SU-DHL-6 (cell line): Measurements from ENCODE around the gene AXIN1.

ENCODE experiments used
- H2AFZ ChIP-seq: fragments of 200-600 bp; sonication (generic); 2 replicates; pipeline ENCODE4 v1.6.1; 2014; ENCODE audit warnings: low read depth, mild to moderate bottlenecking, moderate library complexity, mixed read lengths, antibody characterized with exemption, low read length; ENCODE audit not compliant: severe bottlenecking
- H3F3A ChIP-seq: fragments of 200-600 bp; shearing (Covaris generic); 2 replicates; pipeline ENCODE4 v1.6.0; 2016; ENCODE audit warnings: antibody characterized with exemption, mild to moderate bottlenecking; ENCODE audit not compliant: insufficient read depth
- H3K27ac ChIP-seq: fragments of 200-600 bp; sonication (generic); 2 replicates; pipeline ENCODE4 v1.5.1; 2016; ENCODE audit warnings: low read depth, mild to moderate bottlenecking, low read length, moderate library complexity, mixed read lengths
- H3K27me3 ChIP-seq: fragments of 200-600 bp; sonication (generic), shearing (Covaris generic); 2 replicates; pipeline ENCODE4 v1.6.0; 2014; ENCODE audit warnings: mild to moderate bottlenecking, low read length
- H3K36me3 ChIP-seq: fragments of 200-600 bp; sonication (generic); 2 replicates; pipeline ENCODE4 v1.6.1; 2014; ENCODE audit warnings: mild to moderate bottlenecking, low read length, mixed read lengths
- H3K4me2 ChIP-seq: fragments of 300-600, 200-600 bp; shearing (Covaris generic), sonication (generic); 2 replicates; pipeline ENCODE4 v1.6.0; 2014; ENCODE audit warnings: low read length, low read depth, mild to moderate bottlenecking; ENCODE audit not compliant: poor library complexity, severe bottlenecking
- H3K4me3 ChIP-seq: fragments of 200-600 bp; sonication (generic); 2 replicates; pipeline ENCODE4 v1.5.1; 2014; ENCODE audit warnings: antibody characterized with exemption, low read length, mild to moderate bottlenecking, mixed read lengths; ENCODE audit not compliant: insufficient read depth, poor library complexity, severe bottlenecking
- H3K79me2 ChIP-seq: fragments of 200-600 bp; sonication (generic); 2 replicates; pipeline ENCODE4 v1.6.1; 2014; ENCODE audit warnings: mild to moderate bottlenecking, low read length, moderate library complexity; ENCODE audit not compliant: insufficient read depth
- H3K9ac ChIP-seq: fragments of 200-600 bp; sonication (generic); 2 replicates; pipeline ENCODE4 v1.7.0; 2014; ENCODE audit warnings: mild to moderate bottlenecking, low read length
- H3K9me2 ChIP-seq: fragments of 200-600 bp; sonication (generic); replicated peaks from 2 replicates; pipeline ENCODE4 v1.6.1; 2014; ENCODE audit warnings: low read length; ENCODE audit not compliant: insufficient read depth
- H3K9me3 ChIP-seq: fragments of 200-600 bp; sonication (generic); 2 replicates; pipeline ENCODE4 v1.6.1; 2014; ENCODE audit warnings: low read length, mixed read lengths; ENCODE audit not compliant: insufficient read depth
- H4K20me1 ChIP-seq: fragments of 200-600 bp; sonication (generic); 2 replicates; pipeline ENCODE4 v1.6.1; 2014; ENCODE audit warnings: low read depth, mild to moderate bottlenecking, antibody characterized with exemption, low read length, moderate library complexity, mixed read lengths
- EZH2phosphoT487 ChIP-seq: fragments of 200-600 bp; sonication (generic), shearing (Covaris generic); conservative IDR thresholded peaks from 2 replicates; pipeline ENCODE4 v1.6.1; 2018; ENCODE audit warnings: mild to moderate bottlenecking, antibody characterized with exemption, low read length, moderate library complexity, mixed read lengths
- TF ChIP-seq, protein P1 (sequence below): fragments of 200-600 bp; sonication (generic); IDR thresholded peaks from one replicate; pipeline ENCODE4 v1.5.1; 2017; ENCODE audit warnings: antibody characterized with exemption, mild to moderate bottlenecking, low read length, moderate library complexity; ENCODE audit not compliant: insufficient read depth, poor library complexity, severe bottlenecking

AXIN1 gene

DNA sequence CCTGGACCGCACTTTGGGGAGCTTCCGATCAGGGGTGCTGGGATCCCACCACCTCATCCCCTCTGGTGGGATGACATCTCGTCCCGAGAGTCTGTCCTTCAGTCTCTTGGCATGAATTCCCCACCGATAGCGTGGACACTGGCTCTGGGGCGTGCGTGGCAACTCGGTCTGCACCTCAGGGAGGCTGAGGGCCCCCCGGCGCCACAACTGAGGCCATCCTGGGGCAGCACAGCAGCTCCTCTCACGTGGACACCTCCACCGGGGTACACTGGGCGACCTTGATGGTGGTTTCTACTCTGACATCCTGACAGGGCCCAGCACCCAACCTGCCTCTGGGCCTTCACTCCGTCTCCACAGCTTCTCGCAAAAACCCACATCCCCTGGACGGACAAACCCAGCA, 61.0 kb downstream of the AXIN1 start:
- Histone ChIP-seq H3K9me3 (no peaks in the 10 kb centered on the region), H3K4me2 (no peak overlapping the region), H4K20me1 (no peaks in the 10 kb centered on the region), H3K9me2 (no peaks in the 10 kb centered on the region), H2AFZ (no peak overlapping the region), H3K27me3 (no peaks in the 10 kb centered on the region), H3K9ac (no peak overlapping the region), H3K79me2 (no peaks in the 10 kb centered on the region), H3K4me3 (no peak overlapping the region), H3F3A (no peaks in the 10 kb centered on the region), H3K27ac (no peak overlapping the region), H3K36me3 (no peaks in the 10 kb centered on the region)
- no peak for TF ChIP-seq EZH2phosphoT487
- TF ChIP-seq, protein P1, sequence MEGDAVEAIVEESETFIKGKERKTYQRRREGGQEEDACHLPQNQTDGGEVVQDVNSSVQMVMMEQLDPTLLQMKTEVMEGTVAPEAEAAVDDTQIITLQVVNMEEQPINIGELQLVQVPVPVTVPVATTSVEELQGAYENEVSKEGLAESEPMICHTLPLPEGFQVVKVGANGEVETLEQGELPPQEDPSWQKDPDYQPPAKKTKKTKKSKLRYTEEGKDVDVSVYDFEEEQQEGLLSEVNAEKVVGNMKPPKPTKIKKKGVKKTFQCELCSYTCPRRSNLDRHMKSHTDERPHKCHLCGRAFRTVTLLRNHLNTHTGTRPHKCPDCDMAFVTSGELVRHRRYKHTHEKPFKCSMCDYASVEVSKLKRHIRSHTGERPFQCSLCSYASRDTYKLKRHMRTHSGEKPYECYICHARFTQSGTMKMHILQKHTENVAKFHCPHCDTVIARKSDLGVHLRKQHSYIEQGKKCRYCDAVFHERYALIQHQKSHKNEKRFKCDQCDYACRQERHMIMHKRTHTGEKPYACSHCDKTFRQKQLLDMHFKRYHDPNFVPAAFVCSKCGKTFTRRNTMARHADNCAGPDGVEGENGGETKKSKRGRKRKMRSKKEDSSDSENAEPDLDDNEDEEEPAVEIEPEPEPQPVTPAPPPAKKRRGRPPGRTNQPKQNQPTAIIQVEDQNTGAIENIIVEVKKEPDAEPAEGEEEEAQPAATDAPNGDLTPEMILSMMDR: no peak

GRCh38 chr16:290681-291405, 61.7 kb downstream of the AXIN1 start:
- no peak overlapping the region for H3K9ac ChIP-seq
- H4K20me1 ChIP-seq: no peaks in the 10 kb centered on the region
- no peak overlapping the region for H3K4me3 ChIP-seq
- H3K79me2 ChIP-seq: no peaks in the 10 kb centered on the region
- no peak overlapping the region for H3K27ac ChIP-seq
- TF ChIP-seq EZH2phosphoT487: no peak
- TF ChIP-seq, protein P1: no peak
- H3F3A ChIP-seq: no peaks in the 10 kb centered on the region
- no peaks in the 10 kb centered on the region for H3K9me3 ChIP-seq
- no peak overlapping the region for H3K4me2 ChIP-seq
- H3K27me3 ChIP-seq: no peaks in the 10 kb centered on the region
- no peaks in the 10 kb centered on the region for H3K9me2 ChIP-seq
- H2AFZ ChIP-seq: no peak overlapping the region
- no peaks in the 10 kb centered on the region for H3K36me3 ChIP-seq

GRCh38 chr16:290015-290680, 62.4 kb downstream of the AXIN1 start:
- no peak overlapping the region for H3K9ac ChIP-seq
- no peak for TF ChIP-seq EZH2phosphoT487
- TF ChIP-seq, protein P1: no peak

More at GRCh38 chr16:290015-290680, 62.4 kb downstream of the AXIN1 start:
- H3K36me3 ChIP-seq: no peaks in the 10 kb centered on the region
- no peaks in the 10 kb centered on the region for H3K9me2 ChIP-seq
- H3K27ac ChIP-seq: no peak overlapping the region
- no peaks in the 10 kb centered on the region for H3K9me3 ChIP-seq
- H3K79me2 ChIP-seq: no peaks in the 10 kb centered on the region
- H3K4me3 ChIP-seq: no peak overlapping the region
- no peak overlapping the region for H3K4me2 ChIP-seq
- no peaks in the 10 kb centered on the region for H3K27me3 ChIP-seq
- H3F3A ChIP-seq: no peaks in the 10 kb centered on the region
- H4K20me1 ChIP-seq: no peaks in the 10 kb centered on the region
- no peak overlapping the region for H2AFZ ChIP-seq
